Neural cell (in vitro differentiated cells): ENCODE data around the gene DLX1. TPM values are rescaled to one million over a fixed set of nuclear protein-coding genes. Genes with fewer than 3 reads are reported as not detected.

Experiments
- H2AFZ ChIP-seq: fragments of 200-600, 300-800 bp; sonication (generic), shearing (Covaris generic); 2 replicates; pipeline ENCODE4 v1.6.0; 2014; ENCODE audit warnings: low read depth, mild to moderate bottlenecking, antibody characterized with exemption, low read length, moderate library complexity
- H3F3A ChIP-seq: fragments of 200-600 bp; shearing (Covaris generic); 2 replicates; pipeline ENCODE4 v1.6.1; 2016; ENCODE audit warnings: mild to moderate bottlenecking, moderate library complexity, mixed read lengths, antibody characterized with exemption, low read length; ENCODE audit not compliant: insufficient read depth, poor library complexity, severe bottlenecking
- H3K27ac ChIP-seq: fragments of 200-600, 300-800 bp; sonication (generic), shearing (Covaris generic); 2 replicates; pipeline ENCODE4 v1.5.1; 2014; ENCODE audit warnings: mild to moderate bottlenecking, low read length, moderate library complexity
- H3K27me3 ChIP-seq: fragments of 300-800, 200-600 bp; sonication (generic), shearing (Covaris generic); 2 replicates; pipeline ENCODE4 v1.6.0; 2014; ENCODE audit warnings: mild to moderate bottlenecking, low read depth, low read length, moderate library complexity; ENCODE audit not compliant: insufficient read depth
- H3K36me3 ChIP-seq: fragments of 300-800, 200-600 bp; sonication (generic), shearing (Covaris generic); 2 replicates; pipeline ENCODE4 v1.5.1; 2014; ENCODE audit warnings: mild to moderate bottlenecking, antibody characterized with exemption, low read length, moderate library complexity; ENCODE audit not compliant: insufficient read depth
- H3K4me2 ChIP-seq: fragments of 300-800, 200-600 bp; sonication (generic), shearing (Covaris generic); 2 replicates; pipeline ENCODE4 v1.6.0; 2014; ENCODE audit warnings: mild to moderate bottlenecking, low read length
- H3K4me3 ChIP-seq: fragments of 300-800, 200-600 bp; sonication (generic), shearing (Covaris generic); 2 replicates; pipeline ENCODE4 v1.5.1; 2014; ENCODE audit warnings: mild to moderate bottlenecking, low read length, moderate library complexity
- H3K79me2 ChIP-seq: fragments of 200-600 bp; shearing (Covaris generic); replicated peaks from 2 replicates; pipeline ENCODE4 v1.6.0; 2014; ENCODE audit warnings: mild to moderate bottlenecking, low read length, moderate library complexity; ENCODE audit not compliant: insufficient read depth
- H3K9ac ChIP-seq: fragments of 300-800, 200-600 bp; sonication (generic), shearing (Covaris generic); 2 replicates; pipeline ENCODE4 v1.6.1; 2016; ENCODE audit warnings: mild to moderate bottlenecking, low read length, mixed read lengths
- H3K9me2 ChIP-seq: fragments of 200-600 bp; shearing (Covaris generic); 2 replicates; pipeline ENCODE4 v1.6.1; 2016; ENCODE audit warnings: mild to moderate bottlenecking, low read length, mixed read lengths; ENCODE audit not compliant: insufficient read depth
- H3K9me3 ChIP-seq: fragments of 200-600, 300-800 bp; sonication (generic), shearing (Covaris generic); 2 replicates; pipeline ENCODE4 v1.6.1; 2016; ENCODE audit warnings: mild to moderate bottlenecking, mixed run types, low read length, moderate library complexity, mixed read lengths
- H4K20me1 ChIP-seq: fragments of 200-600 bp; shearing (Covaris generic); 2 replicates; pipeline ENCODE4 v1.6.1; 2016; ENCODE audit warnings: mild to moderate bottlenecking, mixed run types; ENCODE audit not compliant: insufficient read depth
- CTCF ChIP-seq: fragments of 450-650 bp; IDR thresholded peaks from 2 replicates; pipeline ENCODE4 v1.5.1; 2014; ENCODE audit warnings: antibody characterized with exemption, mild to moderate bottlenecking, moderate library complexity; ENCODE audit not compliant: poor library complexity, severe bottlenecking
- EP300 ChIP-seq: fragments of 450-650 bp; conservative IDR thresholded peaks from 2 replicates; pipeline ENCODE4 v1.6.1; 2014; ENCODE audit warnings: antibody characterized with exemption, mild to moderate bottlenecking, moderate library complexity; ENCODE audit not compliant: poor library complexity, severe bottlenecking
- EZH2 ChIP-seq: fragments of 200-600, 300-800 bp; shearing (Covaris generic), sonication (generic); IDR thresholded peaks from 2 replicates; pipeline ENCODE4 v1.6.1; 2014; ENCODE audit warnings: antibody characterized with exemption, low read length, borderline replicate concordance, mild to moderate bottlenecking; ENCODE audit not compliant: insufficient read depth, poor library complexity, severe bottlenecking
- MXI1 ChIP-seq: fragments of 450-650 bp; conservative IDR thresholded peaks from 2 replicates; pipeline ENCODE4 v1.6.1; 2014; ENCODE audit warnings: antibody characterized with exemption, mild to moderate bottlenecking; ENCODE audit not compliant: poor library complexity, severe bottlenecking
- POLR2AphosphoS5 ChIP-seq: IDR thresholded peaks from 2 replicates; pipeline ENCODE4 v1.6.1; 2012
- RAD21 ChIP-seq: fragments of 450-650 bp; conservative IDR thresholded peaks from 2 replicates; pipeline ENCODE4 v1.6.1; 2014; ENCODE audit warnings: antibody characterized with exemption, mild to moderate bottlenecking, moderate library complexity
- REST ChIP-seq: IDR thresholded peaks from 2 replicates; pipeline ENCODE4 v1.6.1; 2012; ENCODE audit warnings: borderline replicate concordance
- SMC3 ChIP-seq: fragments of 450-650 bp; conservative IDR thresholded peaks from 2 replicates; pipeline ENCODE4 v1.6.1; 2014; ENCODE audit warnings: antibody characterized with exemption, mild to moderate bottlenecking, moderate library complexity; ENCODE audit not compliant: poor library complexity
- TAF1 ChIP-seq: IDR thresholded peaks from 2 replicates; pipeline ENCODE4 v1.6.1; 2012; ENCODE audit warnings: low read depth
- polyA plus RNA-seq: library from polyadenylated mRNA; depleted of rRNA; stranded (reverse); fragments of >200 nt; gene quantifications from 2 replicates; pipeline ENCODE4 v1.2.3, GENCODE V29; 2014

Gene DLX1
- polyA plus RNA-seq, 1 donor from 2014 or later = 67.3 TPM

- H4K20me1 ChIP-seq = peaks cover 18% of the 10 kb centered on the region
- peak overlapping the region; percentile 93 for H3K27ac ChIP-seq
- H3K79me2 ChIP-seq = peaks cover 77% of the 10 kb centered on the region
- H3K36me3 ChIP-seq = no peaks in the 10 kb centered on the region
- H2AFZ ChIP-seq = no peak overlapping the region
- H3K27me3 ChIP-seq = peaks cover 11% of the 10 kb centered on the region
- peaks cover 5% of the 10 kb centered on the region for H3F3A ChIP-seq
- H3K9me2 ChIP-seq = no peaks in the 10 kb centered on the region
- peak overlapping the region; percentile 92 for H3K4me2 ChIP-seq
- H3K9ac ChIP-seq = peak overlapping the region; percentile 92
- H3K4me3 ChIP-seq = peak overlapping the region; percentile 85
- no peaks in the 10 kb centered on the region for H3K9me3 ChIP-seq
- TF ChIP-seq REST (peak; percentile 79), MXI1 (peak; percentile 19), SMC3 (peak; percentile 16), EP300 (no peak), EZH2 (no peak), TAF1 (peak; percentile 53), POLR2AphosphoS5 (peak; percentile 70), RAD21 (no peak), CTCF (no peak)
Measured at GRCh38 chr2:172096626-172097547, 11.6 kb downstream of the DLX1 start.

DNA sequence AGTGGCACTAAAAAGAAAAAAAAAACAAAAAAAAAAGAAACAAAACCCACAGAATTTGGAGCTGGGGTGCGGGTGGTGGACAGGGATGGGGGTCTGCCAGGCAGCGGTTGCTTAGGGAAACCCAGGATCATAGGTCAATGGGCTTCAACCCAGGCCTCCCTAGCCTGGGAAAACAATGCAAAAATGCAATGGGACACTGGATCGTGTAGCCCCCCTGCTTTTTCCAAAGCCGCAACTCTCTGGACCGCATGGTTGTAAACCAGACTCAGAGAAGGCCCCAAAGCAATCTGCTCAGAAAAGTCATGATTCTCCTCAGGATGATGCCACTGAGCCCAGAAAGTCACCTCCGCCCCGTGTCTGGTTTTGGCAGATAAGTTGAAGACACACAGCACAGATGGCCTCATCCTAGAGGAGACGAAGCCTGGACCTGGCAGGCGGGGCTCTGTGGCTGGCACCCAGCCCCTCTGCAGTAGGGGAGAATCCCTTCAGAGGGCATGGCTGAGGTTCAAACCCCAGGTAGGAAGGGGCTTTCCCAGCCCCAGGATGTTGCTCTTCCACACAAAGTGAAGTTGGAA is 12.3 kb downstream of the DLX1 start:
- peaks cover 5% of the 10 kb centered on the region for H3F3A ChIP-seq
- H3K4me2 ChIP-seq = peak overlapping the region; percentile 92
- H3K9me3 ChIP-seq = no peaks in the 10 kb centered on the region
- H3K4me3 ChIP-seq = peak overlapping the region; percentile 85
- H3K9ac ChIP-seq = peak overlapping the region; percentile 92
- H3K27ac ChIP-seq = peak overlapping the region; percentile 93
- H3K79me2 ChIP-seq = peaks cover 76% of the 10 kb centered on the region
- TF ChIP-seq MXI1 (no peak), TAF1 (no peak), RAD21 (no peak), REST (no peak), EP300 (no peak), EZH2 (no peak), SMC3 (no peak), CTCF (no peak), POLR2AphosphoS5 (no peak)
- H4K20me1 ChIP-seq = peaks cover 19% of the 10 kb centered on the region
- H3K36me3 ChIP-seq = no peaks in the 10 kb centered on the region
- peaks cover 11% of the 10 kb centered on the region for H3K27me3 ChIP-seq
- H3K9me2 ChIP-seq = no peaks in the 10 kb centered on the region
- H2AFZ ChIP-seq = no peak overlapping the region
